T-helper 1 cell treated with Interleukin-12 subunit alpha and Interleukin-12 subunit beta and Interleukin-4 antibody, amounts not matched to agents 30 μg/mL and 1 μg/mL, for 36 hours (primary cell): ENCODE results near the gene FAM174C.

Experiments
- H3K27ac Mint-ChIP-seq: one replicate; pipeline ENCODE4 v1.8.0; 2021; ENCODE audit warnings: mild to moderate bottlenecking, mixed read lengths
- H3K27me3 Mint-ChIP-seq: one replicate; pipeline ENCODE4 v1.8.0; 2021; ENCODE audit warnings: low read depth, mixed read lengths
- H3K36me3 Mint-ChIP-seq: one replicate; pipeline ENCODE4 v1.8.0; 2021; ENCODE audit warnings: low read depth, mixed read lengths
- H3K4me1 Mint-ChIP-seq: one replicate; pipeline ENCODE4 v1.8.0; 2021; ENCODE audit warnings: low read depth, mixed read lengths
- H3K4me3 Mint-ChIP-seq: one replicate; pipeline ENCODE4 v1.8.0; 2021; ENCODE audit warnings: mild to moderate bottlenecking, moderate library complexity, mixed read lengths
- H3K9me3 Mint-ChIP-seq: one replicate; pipeline ENCODE4 v1.8.0; 2021; ENCODE audit warnings: mixed read lengths

FAM174C gene

GRCh38 chr19:1269478-1270212, 5.7 kb upstream of the FAM174C start:
- Mint-ChIP-seq H3K4me1 (peaks cover 54% of the 10 kb centered on the region), H3K27me3 (no peaks in the 10 kb centered on the region), H3K27ac (peak overlapping the region; percentile 79), H3K36me3 (peaks cover 35% of the 10 kb centered on the region), H3K9me3 (no peaks in the 10 kb centered on the region), H3K4me3 (peak overlapping the region; percentile 93)

- peaks cover 51% of the 10 kb centered on the region for H3K4me1 Mint-ChIP-seq
- peaks cover 35% of the 10 kb centered on the region for H3K36me3 Mint-ChIP-seq
- peak overlapping the region; percentile 93 for H3K4me3 Mint-ChIP-seq
- no peaks in the 10 kb centered on the region for H3K9me3 Mint-ChIP-seq
- H3K27me3 Mint-ChIP-seq: no peaks in the 10 kb centered on the region
- H3K27ac Mint-ChIP-seq: peak overlapping the region; percentile 79
Observed at GRCh38 chr19:1270213-1270853, 5.0 kb upstream of the FAM174C start.

GRCh38 chr19:1270854-1271527, 4.3 kb upstream of the FAM174C start:
- H3K27me3 Mint-ChIP-seq: no peaks in the 10 kb centered on the region
- H3K9me3 Mint-ChIP-seq: no peaks in the 10 kb centered on the region
- peaks cover 35% of the 10 kb centered on the region for H3K36me3 Mint-ChIP-seq
- H3K4me3 Mint-ChIP-seq: peak overlapping the region; percentile 93
- peaks cover 49% of the 10 kb centered on the region for H3K4me1 Mint-ChIP-seq
- H3K27ac Mint-ChIP-seq: peak overlapping the region; percentile 79

- Mint-ChIP-seq H3K9me3 (no peaks in the 10 kb centered on the region), H3K27ac (peak overlapping the region; percentile 45), H3K36me3 (peaks cover 36% of the 10 kb centered on the region), H3K4me3 (peak overlapping the region; percentile 93), H3K27me3 (no peaks in the 10 kb centered on the region), H3K4me1 (peaks cover 52% of the 10 kb centered on the region)
Observed at GRCh38 chr19:1271528-1272422, 3.6 kb upstream of the FAM174C start.

GRCh38 chr19:1272423-1273262, 2.7 kb upstream of the FAM174C start:
- peak overlapping the region; percentile 62 for H3K27ac Mint-ChIP-seq
- H3K9me3 Mint-ChIP-seq: no peaks in the 10 kb centered on the region
- peaks cover 49% of the 10 kb centered on the region for H3K4me1 Mint-ChIP-seq
- no peaks in the 10 kb centered on the region for H3K27me3 Mint-ChIP-seq
- H3K36me3 Mint-ChIP-seq: peaks cover 38% of the 10 kb centered on the region
- H3K4me3 Mint-ChIP-seq: peak overlapping the region; percentile 40

- peak overlapping the region; percentile 62 for H3K27ac Mint-ChIP-seq
- H3K4me3 Mint-ChIP-seq: peak overlapping the region; percentile 46
- H3K27me3 Mint-ChIP-seq: no peaks in the 10 kb centered on the region
- H3K9me3 Mint-ChIP-seq: no peaks in the 10 kb centered on the region
- peaks cover 46% of the 10 kb centered on the region for H3K4me1 Mint-ChIP-seq
- H3K36me3 Mint-ChIP-seq: peaks cover 38% of the 10 kb centered on the region
Observed at GRCh38 chr19:1273263-1274041, 1.9 kb upstream of the FAM174C start.

- H3K36me3 Mint-ChIP-seq: peaks cover 38% of the 10 kb centered on the region
Observed at GRCh38 chr19:1274081-1274851, 1.1 kb upstream of the FAM174C start.

GRCh38 chr19:1274852-1275259, 474 bp upstream of the FAM174C start:
- peak overlapping the region; percentile 69 for H3K27ac Mint-ChIP-seq
- H3K36me3 Mint-ChIP-seq: peaks cover 44% of the 10 kb centered on the region
- H3K9me3 Mint-ChIP-seq: no peaks in the 10 kb centered on the region
- H3K4me3 Mint-ChIP-seq: peak overlapping the region; percentile 56
- no peaks in the 10 kb centered on the region for H3K27me3 Mint-ChIP-seq
- peaks cover 44% of the 10 kb centered on the region for H3K4me1 Mint-ChIP-seq

More at GRCh38 chr19:1274081-1274851, 1.1 kb upstream of the FAM174C start:
- H3K27ac Mint-ChIP-seq: peak overlapping the region; percentile 69
- H3K4me1 Mint-ChIP-seq: peaks cover 42% of the 10 kb centered on the region
- no peaks in the 10 kb centered on the region for H3K9me3 Mint-ChIP-seq
- H3K27me3 Mint-ChIP-seq: no peaks in the 10 kb centered on the region
- peak overlapping the region; percentile 56 for H3K4me3 Mint-ChIP-seq

- H3K4me1 Mint-ChIP-seq: peaks cover 35% of the 10 kb centered on the region
- H3K9me3 Mint-ChIP-seq: no peaks in the 10 kb centered on the region
- peaks cover 36% of the 10 kb centered on the region for H3K36me3 Mint-ChIP-seq
- no peaks in the 10 kb centered on the region for H3K27me3 Mint-ChIP-seq
- H3K4me3 Mint-ChIP-seq: peak overlapping the region; percentile 93
- H3K27ac Mint-ChIP-seq: peak overlapping the region; percentile 97
Observed at GRCh38 chr19:1275976-1276627, 772 bp downstream of the FAM174C start.

- no peaks in the 10 kb centered on the region for H3K27me3 Mint-ChIP-seq
- H3K36me3 Mint-ChIP-seq: peaks cover 31% of the 10 kb centered on the region
- no peaks in the 10 kb centered on the region for H3K9me3 Mint-ChIP-seq
- peak overlapping the region; percentile 96 for H3K27ac Mint-ChIP-seq
- H3K4me3 Mint-ChIP-seq: peak overlapping the region; percentile 93
- H3K4me1 Mint-ChIP-seq: peaks cover 30% of the 10 kb centered on the region
Observed at GRCh38 chr19:1276628-1277022, 1.3 kb downstream of the FAM174C start.

- H3K9me3 Mint-ChIP-seq: no peaks in the 10 kb centered on the region
- H3K4me3 Mint-ChIP-seq: peak overlapping the region; percentile 93
- H3K27me3 Mint-ChIP-seq: no peaks in the 10 kb centered on the region
- H3K4me1 Mint-ChIP-seq: peaks cover 26% of the 10 kb centered on the region
- H3K27ac Mint-ChIP-seq: peak overlapping the region; percentile 96
- H3K36me3 Mint-ChIP-seq: peaks cover 27% of the 10 kb centered on the region
Observed at GRCh38 chr19:1277061-1277460, 1.7 kb downstream of the FAM174C start.

- Mint-ChIP-seq H3K4me1 (peaks cover 19% of the 10 kb centered on the region), H3K27me3 (no peaks in the 10 kb centered on the region), H3K36me3 (peaks cover 18% of the 10 kb centered on the region), H3K9me3 (no peaks in the 10 kb centered on the region), H3K4me3 (peak overlapping the region; percentile 14), H3K27ac (no peak overlapping the region)
Observed at GRCh38 chr19:1278074-1278473, 2.7 kb downstream of the FAM174C start.
